NCI-H82 (cell line): ENCODE results near the gene RFX1.
"Not testable (repeated sequence)": the region's sequence is repeated elsewhere in the genome, so short reads cannot be mapped to it uniquely, and the experiment has no call there.

Experiments
- DNase-seq: peaks from one replicate; lab custom pipeline; 2025; lab: John Stamatoyannopoulos, UW

Gene RFX1

GRCh38 chr19:14027856-14028450 is 21.8 kb upstream of the RFX1 start, which contains the start of gene RLN3:
Gene RLN3 (plus strand): TSS chr19:14028148. CDS start chr19:14028205, 57 bp downstream.
- no peak for DNase-seq

GRCh38 chr19:14026652-14027192 is 20.6 kb upstream of the RFX1 start:
- not testable (repeated sequence) for DNase-seq

- peak; percentile 81 for DNase-seq
Measured at GRCh38 chr19:14023404-14024235, 17.5 kb upstream of the RFX1 start.

- no peak for DNase-seq
Measured at GRCh38 chr19:14022469-14022868, 16.3 kb upstream of the RFX1 start.

GRCh38 chr19:14021474-14021873 is 15.4 kb upstream of the RFX1 start:
- DNase-seq: peak; percentile 88

- DNase-seq: not testable (repeated sequence)
Measured at GRCh38 chr19:14019739-14020138, 13.6 kb upstream of the RFX1 start.

- no peak for DNase-seq
Measured at GRCh38 chr19:14019100-14019499, 13.0 kb upstream of the RFX1 start.

- no peak for DNase-seq
Measured at GRCh38 chr19:14015524-14016035, 9.5 kb upstream of the RFX1 start.

GRCh38 chr19:14012378-14012915 is 6.3 kb upstream of the RFX1 start:
- no peak for DNase-seq

- peak; percentile 98 for DNase-seq
Measured at GRCh38 chr19:14006766-14007562, 844 bp upstream of the RFX1 start.

- DNase-seq: peak; percentile 96
Measured at GRCh38 chr19:14005349-14006084, 603 bp downstream of the RFX1 start.

GRCh38 chr19:14004619-14005348 is 1.3 kb downstream of the RFX1 start:
- DNase-seq: no peak

- no peak for DNase-seq
Measured at GRCh38 chr19:14003251-14004055, 2.7 kb downstream of the RFX1 start.

- no peak for DNase-seq
Measured at GRCh38 chr19:14002571-14003250, 3.4 kb downstream of the RFX1 start.

- DNase-seq: no peak
Measured at GRCh38 chr19:14000691-14001375, 5.3 kb downstream of the RFX1 start.

- no peak for DNase-seq
Measured at GRCh38 chr19:13999085-13999484, 7.0 kb downstream of the RFX1 start.

- no peak for DNase-seq
Measured at GRCh38 chr19:13998426-13998825, 7.7 kb downstream of the RFX1 start.

GRCh38 chr19:13997631-13997962 is 8.5 kb downstream of the RFX1 start:
- no peak for DNase-seq
